GM18508 (cell line): Measurements from ENCODE around the gene ANKRD27.
A peak's percentile ranks its signal among the peaks of the same experiment; 100 is the strongest.
"Not testable (repeated sequence)": the region's sequence is repeated elsewhere in the genome, so short reads cannot be mapped to it uniquely, and the experiment has no call there.

Experiments used
- ATAC-seq: cut with Tn5 transposase; IDR thresholded peaks from one replicate; pipeline ENCODE4 v1.9.1; 2021; ENCODE audit warnings: moderate number of reproducible peaks; ENCODE audit not compliant: insufficient read depth, unreplicated experiment

Gene ANKRD27

GRCh38 chr19:32674931-32675719 is at the start of gene ANKRD27:
Gene ANKRD27, minus strand, starts transcription at chr19:32675180. Its CDS starts 16,165 bp downstream, at chr19:32659015.
- peak; percentile 95 for ATAC-seq

- ATAC-seq: no peak
These were observed 45.9 kb upstream of the ANKRD27 start for GRCh38 chr19:32720936-32721250.

GRCh38 chr19:32720216-32720935 is 45.4 kb upstream of the ANKRD27 start:
- ATAC-seq: no peak

- no peak for ATAC-seq
These were observed 44.7 kb upstream of the ANKRD27 start, which contains the start of gene TDRD12 for GRCh38 chr19:32719611-32720059. Gene TDRD12, plus strand, starts transcription at chr19:32719767. Its CDS starts 306 bp downstream, at chr19:32720073.

GRCh38 chr19:32718286-32718685 is 43.3 kb upstream of the ANKRD27 start:
- ATAC-seq: no peak

- ATAC-seq: no peak
These were observed 42.5 kb upstream of the ANKRD27 start for GRCh38 chr19:32717496-32717895.

GRCh38 chr19:32716203-32716602 is 41.2 kb upstream of the ANKRD27 start:
- not testable (repeated sequence) for ATAC-seq

GRCh38 chr19:32711747-32712146 is 36.8 kb upstream of the ANKRD27 start:
- no peak for ATAC-seq

- no peak for ATAC-seq
These were observed 34.1 kb upstream of the ANKRD27 start for GRCh38 chr19:32709032-32709431.

- ATAC-seq: no peak
These were observed 33.5 kb upstream of the ANKRD27 start for GRCh38 chr19:32708457-32708856.

- ATAC-seq: not testable (repeated sequence)
These were observed 29.0 kb upstream of the ANKRD27 start for GRCh38 chr19:32704006-32704405.

- no peak for ATAC-seq
These were observed 27.0 kb upstream of the ANKRD27 start for GRCh38 chr19:32702010-32702409.

- not testable (repeated sequence) for ATAC-seq
These were observed 25.1 kb upstream of the ANKRD27 start for GRCh38 chr19:32700129-32700528.

- not testable (repeated sequence) for ATAC-seq
These were observed 21.8 kb upstream of the ANKRD27 start for GRCh38 chr19:32696771-32697170.

- ATAC-seq: not testable (repeated sequence)
These were observed 20.5 kb upstream of the ANKRD27 start for GRCh38 chr19:32695506-32695905.

GRCh38 chr19:32694851-32695250 is 19.9 kb upstream of the ANKRD27 start:
- ATAC-seq: not testable (repeated sequence)

GRCh38 chr19:32694316-32694715 is 19.3 kb upstream of the ANKRD27 start:
- not testable (repeated sequence) for ATAC-seq

GRCh38 chr19:32693151-32694108 is 18.4 kb upstream of the ANKRD27 start:
- not testable (repeated sequence) for ATAC-seq

- no peak for ATAC-seq
These were observed 17.7 kb upstream of the ANKRD27 start for GRCh38 chr19:32692727-32693061.

- ATAC-seq: peak; percentile 31
These were observed 17.2 kb upstream of the ANKRD27 start for GRCh38 chr19:32691952-32692726.
